K562 (cell line): Measurements from ENCODE around the gene ERC2. TPM values are rescaled to one million over a fixed set of nuclear protein-coding genes. Genes with fewer than 3 reads are reported as not detected.
A peak's percentile ranks its signal among the peaks of the same experiment; 100 is the strongest.

Source experiments
- ATAC-seq: fragments of 200-7000 bp; cut with Tn5 transposase; 3 replicates; pipeline ENCODE4 v1.9.1; 2020; ENCODE audit warnings: moderate library complexity
- BruUV-seq: library from RNA; stranded (reverse); fragments of 400-500 nt; replicated peaks from 2 replicates; lab custom pipeline; 2021; lab: Mats Ljungman, UMichigan
- CTCF ChIA-PET: fragments of 300-600 bp; formaldehyde crosslinking; extraction: SDS; loops from one replicate; lab custom pipeline; 2021; ENCODE audit warnings: low intra/inter-chr PET ratio; lab: Yijun Ruan, JAX
- POLR2A ChIA-PET: fragments of 300-600, 350-650 bp; sonication (Branson Sonifier 250); formaldehyde crosslinking; extraction: SDS; loops from one replicate; lab custom pipeline; 2021; ENCODE audit warnings: antibody characterized with exemption, inconsistent platforms; lab: Yijun Ruan, JAX
- DNase-seq, 4 experiments: peaks; one replicate each; pipeline versions ENCODE4 v3.0.0 to v3.0.0-alpha.2; 2011 to 2018; ENCODE audit warnings: low spot score in 3 of 4, mixed read lengths in 3 of 4; ENCODE audit errors: extremely low read depth in 1 of 4
- FAIRE-seq: peaks from 2 replicates; lab custom pipeline; 2011; peaks lifted over from hg19 to GRCh38; lab: Jason Lieb, UNC
- H2AFZ ChIP-seq: 2 replicates; pipeline ENCODE4 v1.6.0; 2011; ENCODE audit warnings: low read depth, low read length, control low read depth, inconsistent platforms
- H3K27ac ChIP-seq: fragments of 200-600 bp; 3 replicates; pipeline ENCODE4 v1.8.0; 2011; ENCODE audit warnings: low read depth, mild to moderate bottlenecking, control low read depth, inconsistent platforms, low read length, moderate library complexity, mixed read lengths; ENCODE audit errors: extremely low read depth
- H3K27me3 ChIP-seq, 2 experiments: fragments of 300-600 bp in 1 of 2; 2 replicates in 1 of 2; 3 replicates in 1 of 2; pipeline versions ENCODE4 v1.6.0 to v1.8.0; 2011; ENCODE audit warnings: inconsistent platforms in 2 of 2, low read length in 2 of 2, mild to moderate bottlenecking in 1 of 2, mixed read lengths in 1 of 2, moderate library complexity in 1 of 2; ENCODE audit not compliant: control insufficient read depth in 2 of 2, insufficient read depth in 2 of 2
- H3K36me3 ChIP-seq: fragments of 300-600 bp; 3 replicates; pipeline ENCODE4 v1.8.0; 2011; ENCODE audit warnings: mild to moderate bottlenecking, low read length, inconsistent platforms; ENCODE audit not compliant: control insufficient read depth, insufficient read depth
- H3K4me1 ChIP-seq, 2 experiments: fragments of 200-600 bp in 1 of 2; replicated peaks in 1 of 2; 2 replicates in 1 of 2; 3 replicates in 1 of 2; pipeline versions ENCODE4 v1.5.1 to v1.8.0; 2011; ENCODE audit warnings: inconsistent platforms in 2 of 2, low read length in 2 of 2, mild to moderate bottlenecking in 1 of 2, mixed read lengths in 1 of 2, moderate library complexity in 1 of 2; ENCODE audit not compliant: control insufficient read depth in 2 of 2, insufficient read depth in 2 of 2
- H3K4me2 ChIP-seq: 2 replicates; pipeline ENCODE4 v1.6.1; 2011; ENCODE audit warnings: low read length, control low read depth, inconsistent platforms, mixed read lengths; ENCODE audit not compliant: insufficient read depth
- H3K4me3 ChIP-seq: fragments of 200-600 bp; sonication (generic), shearing (Covaris generic); 2 replicates; pipeline ENCODE4 v1.5.1; 2016; ENCODE audit warnings: control low read depth, inconsistent platforms
- H3K79me2 ChIP-seq: fragments of 200-600 bp; 3 replicates; pipeline ENCODE4 v1.8.0; 2011; ENCODE audit warnings: low read length, inconsistent platforms; ENCODE audit not compliant: control insufficient read depth, insufficient read depth
- H3K9ac ChIP-seq, 2 experiments: 2 replicates each; pipeline versions ENCODE4 v1.6.0 to v1.6.1; 2011; ENCODE audit warnings: low read depth in 2 of 2, low read length in 2 of 2, control low read depth in 1 of 2, inconsistent platforms in 1 of 2, mild to moderate bottlenecking in 1 of 2, mixed read lengths in 1 of 2; ENCODE audit not compliant: insufficient read depth in 1 of 2
- H3K9me1 ChIP-seq: one replicate; pipeline ENCODE4 v1.6.0; 2011; ENCODE audit warnings: inconsistent platforms, mild to moderate bottlenecking, low read length, moderate library complexity; ENCODE audit not compliant: control insufficient read depth, insufficient read depth
- H3K9me3 ChIP-seq: replicated peaks from 2 replicates; pipeline ENCODE4 v1.5.1; 2011; ENCODE audit warnings: low read depth, low read length, inconsistent platforms; ENCODE audit not compliant: control insufficient read depth, insufficient read depth
- H4K20me1 ChIP-seq: replicated peaks from 2 replicates; pipeline ENCODE4 v1.6.1; 2011; ENCODE audit warnings: low read length, inconsistent platforms, mixed read lengths; ENCODE audit not compliant: control insufficient read depth, insufficient read depth
- CHCHD3 ChIP-seq: fragments of 250-450 bp; sonication (Bioruptor Pico); IDR thresholded peaks from 2 replicates; pipeline ENCODE4 v2.1.2; 2022; ENCODE audit warnings: mild to moderate bottlenecking
- GABPA ChIP-seq: fragments of 200-800 bp; sonication (Bioruptor generic); conservative IDR thresholded peaks from 2 replicates; pipeline ENCODE4 v1.6.1; 2016; ENCODE audit warnings: low read depth, missing genetic modification characterization, missing compliant biosample characterization
- PHF8 ChIP-seq: fragments of 200-600 bp; sonication (generic); IDR thresholded peaks from 2 replicates; pipeline ENCODE4 v1.6.1; 2012; ENCODE audit warnings: mixed run types, mild to moderate bottlenecking, inconsistent platforms, low read length, moderate library complexity, borderline replicate concordance
- POLR2AphosphoS5 ChIP-seq: IDR thresholded peaks from 2 replicates; pipeline ENCODE4 v1.6.1; 2011; ENCODE audit warnings: mild to moderate bottlenecking, low read depth, low read length, moderate library complexity; ENCODE audit not compliant: control insufficient read depth, insufficient read depth
- RAD51 ChIP-seq: fragments of 450-650 bp; IDR thresholded peaks from 2 replicates; pipeline ENCODE4 v1.7.1; 2016; ENCODE audit warnings: low read depth, mild to moderate bottlenecking, borderline replicate concordance
- RREB1 ChIP-seq: fragments of 250-450 bp; sonication (Bioruptor Pico); IDR thresholded peaks from 2 replicates; pipeline ENCODE4 v1.4.0; 2020
- TFE3 ChIP-seq: fragments of 450-650 bp; formaldehyde crosslinking; IDR thresholded peaks from 2 replicates; pipeline ENCODE4 v1.4.0; 2020; ENCODE audit warnings: mild to moderate bottlenecking, mixed read lengths
- ZFP91 ChIP-seq: sonication (generic); formaldehyde crosslinking; IDR thresholded peaks from 2 replicates; pipeline ENCODE4 v1.8.0; 2022; ENCODE audit warnings: mild to moderate bottlenecking, missing genetic modification reagents
- ZNF586 ChIP-seq: fragments of 450-650 bp; formaldehyde crosslinking; conservative IDR thresholded peaks from 2 replicates; pipeline ENCODE4 v1.4.0; 2020; ENCODE audit warnings: mild to moderate bottlenecking, moderate library complexity
- WGBS: fragments of 100-300 bp; shearing (Covaris generic); methylation state at CpG from one replicate; pipeline ENCODE4 v1.1.6; 2016; ENCODE audit warnings: low coverage, mixed read lengths; ENCODE audit not compliant: insufficient coverage; ENCODE audit errors: missing lambda C conversion rate; 5-methylcytosine and 5-hydroxymethylcytosine counted together
- in situ Hi-C: fragments of 300-500 bp; cut with MboI; formaldehyde crosslinking; loops from 4 replicates; pipeline ENCODE4 v1.15.0; 2018; ENCODE audit warnings: inconsistent platforms, mixed read lengths
- intact Hi-C: fragments of 100-400 bp; cut with micrococcal nuclease; formaldehyde crosslinking; loops from 2 replicates; pipeline ENCODE4 v1.14.2; 2022
- polyA plus RNA-seq, 8 experiments: library from polyadenylated mRNA; depleted of rRNA in 4 of 8; stranded (reverse) in 5 of 8; unstranded in 3 of 8; fragments of >200 nt; fragmentation: Nextera tagmentation in 2 of 8; fragmentation: Illumina TruSeq in 1 of 8; extraction: Ambion mirVana in 2 of 8; extraction: Trizol in 1 of 8; gene quantifications; 2 replicates each; pipeline versions ENCODE4 v1.2.1 to v1.2.3, GENCODE V29; 2011 to 2014; ENCODE audit warnings: inconsistent platforms in 1 of 8, missing spikeins in 1 of 8
- total RNA-seq, 7 experiments: library from RNA; depleted of rRNA in 6 of 7; stranded (reverse); fragments of >200 nt in 6 of 7; fragmentation: Illumina TruSeq in 2 of 7; extraction: Trizol in 2 of 7; gene quantifications; 2 replicates each; pipeline versions ENCODE4 v1.2.1 to v1.2.3, GENCODE V29; 2011 to 2021; ENCODE audit warnings: low replicate concordance in 1 of 7

The ERC2 gene
- total and polyA plus RNA-seq, 9 of the 15 experiments (the other 6 are each of a cell fraction or from before 2014, with no cell fraction given) = 0.04 to 0.18 (median 0.07) TPM; not detected in 2

GRCh38 chr3:55500555-55501330 is 967.5 kb downstream of the ERC2 start (continued):
- TF ChIP-seq CHCHD3 (CRISPR knock-in tag) = no peak
- TF ChIP-seq RREB1 (CRISPR knock-in tag) = no peak

GRCh38 chr3:55498520-55498919 is 969.7 kb downstream of the ERC2 start:
- Histone ChIP-seq H3K9me1 (no peaks in the 10 kb centered on the region), H3K27ac (no peak overlapping the region), H3K9ac (no peak overlapping the region), H3K4me3 (no peak overlapping the region), H3K27me3 (no peaks in the 10 kb centered on the region; a peak in 1 of 5 replicates), H3K79me2 (no peaks in the 10 kb centered on the region), H3K4me2 (no peak overlapping the region), H3K36me3 (no peaks in the 10 kb centered on the region), H3K9me3 (no peaks in the 10 kb centered on the region), H3K4me1 (no peaks in the 10 kb centered on the region), H2AFZ (no peak overlapping the region), H4K20me1 (no peaks in the 10 kb centered on the region)
- intact Hi-C loops = no loop called here
- in situ Hi-C loops = no loop called here
- ATAC-seq (no peak), DNase-seq (no peak), FAIRE-seq (no peak)
- POLR2A ChIA-PET = no interaction called here
- BruUV-seq = no TSS peak
- WGBS = 0% methylated on average over 2 of the region's 4 CpGs
- CTCF ChIA-PET = no interaction called here
- TF ChIP-seq TFE3 (CRISPR knock-in tag) = peak; percentile 81
- no peak for TF ChIP-seq PHF8
- peak; percentile 69 for TF ChIP-seq RAD51
- TF ChIP-seq ZNF586 (CRISPR knock-in tag) = no peak
- TF ChIP-seq POLR2AphosphoS5 = no peak
- no peak for TF ChIP-seq GABPA (tag)
- no peak for TF ChIP-seq ZFP91
